Testis (tissue), 3 donors: Measurements from ENCODE around the gene C19orf85. TPM values are rescaled to one million over a fixed set of nuclear protein-coding genes. Genes with fewer than 3 reads are reported as not detected.

Source experiments
- DNase-seq: peaks from one replicate; pipeline ENCODE4 v3.0.0-alpha.2; 2019
- H3K27ac ChIP-seq, 2 donors: fragments of 200-600 bp; sonication (generic); one replicate each; pipeline ENCODE4 v1.5.1; 2019
- H3K27me3 ChIP-seq: fragments of 200-600 bp; sonication (generic); one replicate; pipeline ENCODE4 v1.5.1; 2019
- H3K36me3 ChIP-seq: fragments of 200-600 bp; sonication (generic); one replicate; pipeline ENCODE4 v1.5.1; 2017; ENCODE audit warnings: low read depth; ENCODE audit errors: missing control alignments
- H3K4me1 ChIP-seq: fragments of 200-600 bp; sonication (generic); one replicate; pipeline ENCODE4 v1.5.1; 2019
- H3K4me3 ChIP-seq, 2 donors: fragments of 200-600 bp; sonication (generic); one replicate each; pipeline ENCODE4 v1.5.1; 2017 to 2019
- H3K9me3 ChIP-seq: fragments of 200-600 bp; sonication (generic); one replicate; pipeline ENCODE4 v1.5.1; 2017
- POLR2A ChIP-seq: fragments of 450-650 bp; IDR thresholded peaks from one replicate; pipeline ENCODE4 v1.6.1; 2017; ENCODE audit warnings: antibody characterized with exemption, mild to moderate bottlenecking, moderate library complexity
- WGBS, 2 donors: methylation state at CpG; one replicate each; pipeline ENCODE4 v1.1.5; 2018; 5-methylcytosine and 5-hydroxymethylcytosine counted together
- intact Hi-C: fragments of 100-400 bp; cut with DNase I; formaldehyde crosslinking; loops from one replicate; pipeline ENCODE4 v1.15.1; 2023; ENCODE audit warnings: low total_unique reads
- polyA plus RNA-seq: library from polyadenylated mRNA; stranded (reverse); fragments of 350-450 nt; fragmentation: Illumina TruSeq; extraction: RNeasy Lipid Tissue Mini Kit (QIAGEN cat#74804); gene quantifications from one replicate; pipeline ENCODE4 v1.2.3, GENCODE V29; 2014; ENCODE audit warnings: low read depth, low replicate concordance; ENCODE audit not compliant: insufficient read depth
- total RNA-seq, 2 donors: library from RNA; depleted of rRNA; stranded (reverse); fragments of >200 nt; gene quantifications; one replicate each; pipeline ENCODE4 v1.2.3, GENCODE V29; 2016
- TF ChIP-seq, protein P1 (sequence below), 3 experiments: fragments of 450-650 bp in 2 of 3; fragments of 200-600 bp in 1 of 3; sonication (generic) in 1 of 3; IDR thresholded peaks; one replicate each; pipeline ENCODE4 v1.5.1; 2016 to 2019; ENCODE audit warnings: antibody characterized with exemption in 3 of 3, mild to moderate bottlenecking in 2 of 3, moderate library complexity in 1 of 3

The C19orf85 gene
- total and polyA plus RNA-seq, 3 donors from 2014 or later: not detected

DNA sequence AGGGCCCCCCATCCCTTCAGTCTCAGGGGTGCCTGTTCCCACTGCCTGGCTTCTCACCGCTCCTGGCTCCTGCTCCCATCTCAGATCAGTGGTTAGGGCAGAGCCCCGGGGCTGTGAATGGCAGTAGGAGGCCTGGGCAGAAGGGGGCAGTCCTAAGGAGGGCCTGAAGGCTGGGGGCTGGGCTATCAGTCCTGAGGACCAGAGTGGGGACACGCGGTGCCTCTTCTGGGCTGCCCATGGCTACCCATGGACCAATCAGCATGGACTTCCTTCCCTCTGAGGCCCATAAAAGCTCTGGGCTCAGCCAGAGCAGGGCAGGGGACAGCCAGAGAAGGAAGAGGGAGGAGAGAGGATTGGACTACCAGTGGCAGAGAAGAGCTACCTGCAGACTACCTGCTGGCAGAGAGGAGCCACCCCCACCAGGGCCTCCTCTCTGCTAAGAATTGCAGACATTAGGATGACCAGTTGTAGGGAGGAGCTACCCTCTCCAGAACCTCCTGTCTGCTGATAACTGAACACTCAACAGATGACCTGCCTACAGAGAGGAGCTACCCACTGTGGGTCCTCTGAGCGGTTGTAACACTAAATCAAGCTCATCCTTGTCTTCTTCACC lies 44.8 kb downstream of the C19orf85 start:
- Histone ChIP-seq H3K4me1 (no peaks in the 10 kb centered on the region), H3K36me3 (no peaks in the 10 kb centered on the region), H3K4me3 (no peak overlapping the region), H3K27ac (no peak overlapping the region), H3K9me3 (no peaks in the 10 kb centered on the region), H3K27me3 (no peaks in the 10 kb centered on the region)
- intact Hi-C loops: no loop called here
- TF ChIP-seq POLR2A: no peak
- WGBS, 2 donors: 81 to 93% methylated on average over 2 to 5 of the region's 5 CpGs
- no peak for DNase-seq

DNA sequence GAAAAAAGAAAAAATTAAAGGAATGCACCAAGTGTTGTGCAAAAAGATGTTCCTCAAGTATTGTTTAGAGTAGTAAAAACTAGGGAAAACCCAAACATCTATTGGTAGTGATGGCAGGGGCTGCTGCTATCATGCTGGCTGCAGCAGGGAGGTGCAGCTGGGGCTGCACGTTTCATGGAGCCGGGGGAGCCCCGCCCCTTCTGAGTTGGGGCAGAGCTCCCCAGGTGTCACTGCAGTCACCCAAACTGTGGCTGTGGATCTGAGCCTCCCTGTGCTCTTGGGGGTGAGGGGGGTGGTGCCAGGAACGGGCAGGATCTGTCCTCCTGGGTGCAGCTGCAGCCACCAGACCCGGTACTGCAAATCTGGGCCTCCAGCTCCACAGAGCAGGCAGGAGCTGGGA lies 45.4 kb downstream of the C19orf85 start:
- Histone ChIP-seq H3K27me3 (no peaks in the 10 kb centered on the region), H3K27ac (no peak overlapping the region), H3K36me3 (no peaks in the 10 kb centered on the region), H3K4me3 (no peak overlapping the region), H3K9me3 (no peaks in the 10 kb centered on the region), H3K4me1 (no peaks in the 10 kb centered on the region)
- intact Hi-C loops: no loop called here
- no peak for TF ChIP-seq POLR2A
- TF ChIP-seq, protein P1, sequence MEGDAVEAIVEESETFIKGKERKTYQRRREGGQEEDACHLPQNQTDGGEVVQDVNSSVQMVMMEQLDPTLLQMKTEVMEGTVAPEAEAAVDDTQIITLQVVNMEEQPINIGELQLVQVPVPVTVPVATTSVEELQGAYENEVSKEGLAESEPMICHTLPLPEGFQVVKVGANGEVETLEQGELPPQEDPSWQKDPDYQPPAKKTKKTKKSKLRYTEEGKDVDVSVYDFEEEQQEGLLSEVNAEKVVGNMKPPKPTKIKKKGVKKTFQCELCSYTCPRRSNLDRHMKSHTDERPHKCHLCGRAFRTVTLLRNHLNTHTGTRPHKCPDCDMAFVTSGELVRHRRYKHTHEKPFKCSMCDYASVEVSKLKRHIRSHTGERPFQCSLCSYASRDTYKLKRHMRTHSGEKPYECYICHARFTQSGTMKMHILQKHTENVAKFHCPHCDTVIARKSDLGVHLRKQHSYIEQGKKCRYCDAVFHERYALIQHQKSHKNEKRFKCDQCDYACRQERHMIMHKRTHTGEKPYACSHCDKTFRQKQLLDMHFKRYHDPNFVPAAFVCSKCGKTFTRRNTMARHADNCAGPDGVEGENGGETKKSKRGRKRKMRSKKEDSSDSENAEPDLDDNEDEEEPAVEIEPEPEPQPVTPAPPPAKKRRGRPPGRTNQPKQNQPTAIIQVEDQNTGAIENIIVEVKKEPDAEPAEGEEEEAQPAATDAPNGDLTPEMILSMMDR (IDR thresholded peaks at IDR 0.05): no peak
- 64 to 67% methylated on average over 3 to 5 of the region's 5 CpGs for WGBS, 2 donors
- no peak for DNase-seq

DNA sequence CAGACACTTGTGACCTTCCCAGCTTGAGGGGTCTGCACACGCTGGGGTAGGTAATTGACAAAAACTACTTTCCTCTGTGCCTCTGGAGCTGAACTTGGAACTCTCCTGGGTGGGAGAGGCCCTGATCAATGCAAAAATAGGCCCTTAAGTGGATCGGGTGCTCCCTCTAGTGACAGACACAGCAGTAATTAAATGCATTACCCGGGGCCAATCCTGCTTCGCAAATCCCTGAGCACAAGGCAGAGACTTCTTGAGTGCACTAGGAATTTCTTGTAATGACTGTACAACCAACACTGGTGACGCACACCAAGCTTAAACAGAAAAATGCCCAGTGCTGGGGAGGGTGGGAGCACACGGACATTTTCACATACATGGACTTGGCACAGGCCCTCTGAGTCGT lies 46.4 kb downstream of the C19orf85 start:
- Histone ChIP-seq H3K4me1 (no peaks in the 10 kb centered on the region), H3K4me3 (no peak overlapping the region), H3K27me3 (no peaks in the 10 kb centered on the region), H3K36me3 (no peaks in the 10 kb centered on the region), H3K9me3 (no peaks in the 10 kb centered on the region), H3K27ac (no peak overlapping the region)
- intact Hi-C loops: no loop called here
- WGBS, 2 donors: 37 to 44% methylated on average over 3 to 7 of the region's 7 CpGs
- TF ChIP-seq POLR2A: no peak
- TF ChIP-seq, protein P1 (IDR thresholded peaks at IDR 0.05): peak in 2 of 3 experiments; percentile 41 to 53
- peak; percentile 75 for DNase-seq

Other genes starting within 250 kb of the C19orf85 start
- 10 to 100 TPM; 13.4 to 13.9 TPM for gene TMEM86B, start 236.0 kb downstream of the C19orf85 start, total RNA-seq
- 12.8 TPM for gene TMEM86B, start 236.0 kb downstream of the C19orf85 start, polyA plus RNA-seq
- gene PPP6R1, start 205.7 kb downstream of the C19orf85 start, total RNA-seq: 100 to 1,000 TPM; 178 to 179 TPM
- gene PPP6R1, start 205.7 kb downstream of the C19orf85 start, polyA plus RNA-seq: 217 TPM
- gene HSPBP1, start 184.6 kb downstream of the C19orf85 start, total RNA-seq: 10 to 100 TPM; 43.5 to 48.2 TPM
- gene HSPBP1, start 184.6 kb downstream of the C19orf85 start, polyA plus RNA-seq: 42.7 TPM
- gene BRSK1, start 180.8 kb downstream of the C19orf85 start, total RNA-seq: 10 to 100 TPM; 14.9 to 20.7 TPM
- 12.8 TPM for gene BRSK1, start 180.8 kb downstream of the C19orf85 start, polyA plus RNA-seq
- gene TMEM150B, start 139.4 kb downstream of the C19orf85 start, total RNA-seq: 1 to 10 TPM in 1 of 2 donors, not detected in 1; 2.2 TPM
- gene TMEM150B, start 139.4 kb downstream of the C19orf85 start, polyA plus RNA-seq: 0.98 TPM
- gene KMT5C, start 124.9 kb downstream of the C19orf85 start, total RNA-seq: 10 to 100 TPM; 48.8 to 62.9 TPM
- 14.6 TPM for gene KMT5C, start 124.9 kb downstream of the C19orf85 start, polyA plus RNA-seq
- 10 to 100 TPM; 27.9 to 47.5 TPM for gene COX6B2, start 110.0 kb downstream of the C19orf85 start, total RNA-seq
- gene COX6B2, start 110.0 kb downstream of the C19orf85 start, polyA plus RNA-seq: 171 TPM
- gene GARIN5B, start 101.5 kb downstream of the C19orf85 start, total RNA-seq: 10 to 100 TPM; 11.3 to 28.2 TPM
- gene GARIN5B, start 101.5 kb downstream of the C19orf85 start, polyA plus RNA-seq: 49.6 TPM
- 1 to 10 TPM; 2.0 to 2.1 TPM for gene IL11, start 94.3 kb downstream of the C19orf85 start, total RNA-seq
- gene IL11, start 94.3 kb downstream of the C19orf85 start, polyA plus RNA-seq: 1.2 TPM
- 10 to 100 TPM; 12.9 to 19.2 TPM for gene TMEM190, start 87.9 kb downstream of the C19orf85 start, total RNA-seq
- 35.4 TPM for gene TMEM190, start 87.9 kb downstream of the C19orf85 start, polyA plus RNA-seq
- 1 to 10 TPM; 1.7 to 6.4 TPM for gene TMEM238, start 80.5 kb downstream of the C19orf85 start, total RNA-seq
- gene TMEM238, start 80.5 kb downstream of the C19orf85 start, polyA plus RNA-seq: 0.91 TPM
- gene RPL28, start 78.8 kb downstream of the C19orf85 start, total RNA-seq: 100 to 1,000 TPM; 284 to 624 TPM
- gene RPL28, start 78.8 kb downstream of the C19orf85 start, polyA plus RNA-seq: 1,024 TPM
- 100 to 1,000 TPM; 150 to 188 TPM for gene UBE2S, start 57.0 kb downstream of the C19orf85 start, total RNA-seq
- 272 TPM for gene UBE2S, start 57.0 kb downstream of the C19orf85 start, polyA plus RNA-seq
- 1 to 10 TPM in 1 of 2 donors, under 1 TPM in 1; 0.43 to 1.0 TPM for gene SHISA7, start 21.5 kb downstream of the C19orf85 start, total RNA-seq
- 0.45 TPM for gene SHISA7, start 21.5 kb downstream of the C19orf85 start, polyA plus RNA-seq
- gene ISOC2, start 3.1 kb downstream of the C19orf85 start, total RNA-seq: 10 to 100 TPM; 79.1 to 98.5 TPM
- gene ISOC2, start 3.1 kb downstream of the C19orf85 start, polyA plus RNA-seq: 107 TPM
- gene ZNF628, start 11.9 kb upstream of the C19orf85 start, total RNA-seq: 10 to 100 TPM; 31.3 to 53.7 TPM
- gene ZNF628, start 11.9 kb upstream of the C19orf85 start, polyA plus RNA-seq: 33.8 TPM
- gene NAT14, start 20.4 kb upstream of the C19orf85 start, total RNA-seq: 10 to 100 TPM; 12.0 to 16.0 TPM
- 17.3 TPM for gene NAT14, start 20.4 kb upstream of the C19orf85 start, polyA plus RNA-seq
- 1 to 10 TPM; 6.4 to 6.9 TPM for gene SSC5D, start 23.7 kb upstream of the C19orf85 start, total RNA-seq
- 10.7 TPM for gene SSC5D, start 23.7 kb upstream of the C19orf85 start, polyA plus RNA-seq
- gene SBK2, start 72.4 kb upstream of the C19orf85 start, total RNA-seq: under 1 TPM; 0.87 to 0.99 TPM
- 1.3 TPM for gene SBK2, start 72.4 kb upstream of the C19orf85 start, polyA plus RNA-seq
- gene SBK3, start 80.8 kb upstream of the C19orf85 start, total RNA-seq: under 1 TPM; 0.39 to 0.81 TPM
- gene SBK3, start 80.8 kb upstream of the C19orf85 start, polyA plus RNA-seq: 0.34 TPM
- gene ZNF579, start 116.1 kb upstream of the C19orf85 start, total RNA-seq: 1 to 10 TPM; 4.0 to 7.2 TPM
- 4.3 TPM for gene ZNF579, start 116.1 kb upstream of the C19orf85 start, polyA plus RNA-seq
- 10 to 100 TPM; 16.5 to 17.4 TPM for gene FIZ1, start 134.8 kb upstream of the C19orf85 start, total RNA-seq
- gene FIZ1, start 134.8 kb upstream of the C19orf85 start, polyA plus RNA-seq: 8.5 TPM
- 10 to 100 TPM; 25.0 to 29.4 TPM for gene ZNF524, start 135.5 kb upstream of the C19orf85 start, total RNA-seq
- gene ZNF524, start 135.5 kb upstream of the C19orf85 start, polyA plus RNA-seq: 8.5 TPM
- gene ZNF865, start 140.9 kb upstream of the C19orf85 start, total RNA-seq: 10 to 100 TPM; 12.2 to 14.5 TPM
- 4.7 TPM for gene ZNF865, start 140.9 kb upstream of the C19orf85 start, polyA plus RNA-seq
- 10 to 100 TPM; 10.3 to 13.0 TPM for gene ZNF784, start 159.8 kb upstream of the C19orf85 start, total RNA-seq
- 6.6 TPM for gene ZNF784, start 159.8 kb upstream of the C19orf85 start, polyA plus RNA-seq
- gene ZNF580, start 176.3 kb upstream of the C19orf85 start, total RNA-seq: 10 to 100 TPM; 37.6 to 38.0 TPM
- gene ZNF580, start 176.3 kb upstream of the C19orf85 start, polyA plus RNA-seq: 21.7 TPM
- 10 to 100 TPM; 17.3 to 31.2 TPM for gene ZNF581, start 178.9 kb upstream of the C19orf85 start, total RNA-seq
- gene ZNF581, start 178.9 kb upstream of the C19orf85 start, polyA plus RNA-seq: 18.4 TPM
- 10 to 100 TPM; 57.0 to 84.9 TPM for gene CCDC106, start 183.5 kb upstream of the C19orf85 start, total RNA-seq
- 34.5 TPM for gene CCDC106, start 183.5 kb upstream of the C19orf85 start, polyA plus RNA-seq
- 100 to 1,000 TPM; 264 to 281 TPM for gene U2AF2, start 190.3 kb upstream of the C19orf85 start, total RNA-seq
- 163 TPM for gene U2AF2, start 190.3 kb upstream of the C19orf85 start, polyA plus RNA-seq
- 100 to 1,000 TPM; 176 to 303 TPM for gene EPN1, start 210.5 kb upstream of the C19orf85 start, total RNA-seq
- 134 TPM for gene EPN1, start 210.5 kb upstream of the C19orf85 start, polyA plus RNA-seq